Duodenal mucosa (tissue), 2 donors: Measurements from ENCODE around the gene PRSS33.

Experiments
- H3K27ac ChIP-seq: one replicate; pipeline ENCODE4 v1.7.0; 2013; ENCODE audit warnings: low read depth, low read length
- H3K27me3 ChIP-seq, 2 donors: one replicate each; pipeline ENCODE4 v1.7.0; 2013; ENCODE audit warnings: low read length in 2 of 2, control low read depth in 1 of 2; ENCODE audit not compliant: insufficient read depth in 2 of 2, control insufficient read depth in 1 of 2
- H3K36me3 ChIP-seq, 2 donors: one replicate each; pipeline ENCODE4 v1.7.0; 2013; ENCODE audit warnings: low read length in 2 of 2, control low read depth in 1 of 2; ENCODE audit not compliant: insufficient read depth in 2 of 2, control insufficient read depth in 1 of 2
- H3K4me1 ChIP-seq, 2 donors: one replicate each; pipeline ENCODE4 v1.7.0; 2013; ENCODE audit warnings: low read length in 2 of 2, control low read depth in 1 of 2; ENCODE audit not compliant: insufficient read depth in 2 of 2, control insufficient read depth in 1 of 2
- H3K4me3 ChIP-seq, 2 donors: one replicate each; pipeline ENCODE4 v1.7.0; 2013; ENCODE audit warnings: low read length in 2 of 2, low read depth in 1 of 2
- H3K9ac ChIP-seq, 2 donors: one replicate each; pipeline ENCODE4 v1.7.0; 2013; ENCODE audit warnings: low read length in 2 of 2, low read depth in 1 of 2
- H3K9me3 ChIP-seq, 2 donors: one replicate each; pipeline ENCODE4 v1.7.0; 2013; ENCODE audit warnings: low read length in 2 of 2, control low read depth in 1 of 2; ENCODE audit not compliant: control insufficient read depth in 1 of 2

PRSS33 gene

DNA sequence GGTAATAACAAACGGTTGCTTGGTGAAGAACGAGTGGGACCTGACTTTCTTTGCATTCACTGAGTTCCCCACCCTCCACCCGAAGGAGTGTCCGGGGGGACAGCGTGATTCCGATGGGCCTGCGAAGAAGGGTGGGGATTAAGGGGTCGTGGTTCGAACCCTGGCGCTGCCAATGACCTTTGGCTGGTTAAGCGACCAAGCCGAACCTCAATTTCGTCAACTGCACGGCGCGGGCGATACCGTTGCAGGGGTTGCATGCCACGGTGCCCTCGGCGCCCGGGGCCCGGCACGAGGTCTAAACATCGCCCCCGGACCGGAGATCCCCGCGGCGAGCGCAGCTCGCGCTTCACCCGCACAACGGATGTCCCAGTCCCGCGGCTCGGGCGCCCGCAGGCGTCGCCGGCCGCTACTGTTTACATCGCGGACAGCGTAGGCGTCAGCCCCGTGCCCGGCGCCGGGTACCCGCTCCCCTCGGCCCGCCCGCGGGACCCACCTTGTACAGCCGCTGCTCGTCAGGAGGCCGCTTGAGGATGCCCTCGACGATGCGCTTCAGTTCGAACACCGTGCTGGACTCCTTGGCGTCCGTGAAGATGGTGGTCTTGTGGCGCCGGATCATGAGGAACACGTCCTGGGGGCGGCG, 10.7 kb downstream of the PRSS33 start:
- no peak overlapping the region for H3K27ac ChIP-seq
- peak overlapping the region; percentile 58 to 84 for H3K9ac ChIP-seq
- H3K4me1 ChIP-seq = peaks cover 18 to 19% of the 10 kb centered on the region in 2 donors
- peak overlapping the region; percentile 74 to 75 for H3K4me3 ChIP-seq
- H3K27me3 ChIP-seq = no peaks in the 10 kb centered on the region
- peaks cover 21 to 32% of the 10 kb centered on the region in 2 donors for H3K36me3 ChIP-seq
- no peaks in the 10 kb centered on the region for H3K9me3 ChIP-seq

DNA sequence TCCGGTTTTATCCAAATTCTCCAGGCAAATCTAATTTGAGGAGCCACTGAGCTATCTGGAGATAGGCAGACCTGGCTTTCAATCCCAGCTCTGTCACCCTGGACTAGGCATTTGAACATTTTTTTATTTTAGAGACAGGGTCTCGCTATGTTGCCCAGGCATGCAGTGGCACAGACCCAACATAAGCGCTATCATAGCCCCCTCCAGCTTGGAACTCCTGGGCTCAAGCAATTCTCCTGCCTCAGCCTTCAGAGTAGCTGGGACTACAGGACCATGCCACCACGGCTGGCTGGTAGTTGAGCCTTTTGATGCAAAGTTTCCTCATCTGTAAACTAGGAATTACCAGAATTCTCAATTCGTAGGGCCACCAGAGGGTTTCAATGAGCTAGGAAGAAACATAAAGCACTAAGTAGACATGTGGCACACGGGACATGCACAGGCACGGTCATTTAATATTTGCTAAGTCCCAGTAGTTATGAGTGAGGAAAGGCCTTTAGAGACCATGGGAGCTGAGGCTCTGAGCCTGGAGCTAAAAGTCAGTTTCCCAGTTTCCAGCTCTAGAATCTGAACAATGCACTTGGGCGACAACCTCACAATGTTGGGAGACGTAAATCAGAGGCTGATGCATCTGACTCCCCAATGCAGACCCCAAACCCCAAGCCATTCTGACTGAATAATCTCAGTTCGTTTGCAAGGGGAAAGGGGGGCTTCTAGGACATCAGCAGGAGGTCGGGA, 11.4 kb downstream of the PRSS33 start:
- Histone ChIP-seq H3K27ac (no peak overlapping the region), H3K36me3 (peaks cover 26 to 39% of the 10 kb centered on the region in 2 donors), H3K4me1 (peaks cover 18 to 19% of the 10 kb centered on the region in 2 donors), H3K9ac (peak overlapping the region; percentile 58 to 84), H3K4me3 (peak overlapping the region; percentile 74 to 75), H3K9me3 (no peaks in the 10 kb centered on the region), H3K27me3 (no peaks in the 10 kb centered on the region)

DNA sequence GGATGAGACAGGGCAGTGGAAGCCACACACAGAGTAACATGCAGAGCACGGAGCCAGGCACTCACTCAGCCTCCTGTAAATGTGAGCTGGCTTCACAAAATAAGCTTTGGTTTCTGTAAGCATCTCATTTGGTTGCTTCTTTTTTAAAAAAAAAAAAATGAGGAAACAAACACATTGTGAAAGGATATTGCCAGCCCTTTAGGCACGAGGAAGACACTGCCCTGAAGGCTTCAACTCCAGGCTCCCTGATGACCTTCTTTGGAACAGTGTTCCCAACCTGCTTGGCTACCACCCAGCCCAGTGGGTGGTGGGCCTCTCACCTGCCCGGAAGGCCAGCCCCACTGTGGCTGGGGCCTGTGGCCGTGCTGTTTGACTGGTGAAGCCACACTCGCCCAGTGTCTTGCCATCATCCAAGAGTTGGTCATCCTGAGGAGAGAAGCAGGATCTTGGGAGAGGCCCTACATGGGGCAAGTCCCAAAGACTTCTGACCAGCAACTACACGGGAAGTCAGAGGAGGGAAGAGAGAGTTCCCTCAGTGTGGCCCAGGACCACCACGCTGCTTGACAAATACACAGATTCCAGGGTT, 12.1 kb downstream of the PRSS33 start:
- Histone ChIP-seq H3K4me3 (no peak overlapping the region), H3K9ac (no peak overlapping the region), H3K27ac (no peak overlapping the region), H3K9me3 (no peaks in the 10 kb centered on the region), H3K27me3 (no peaks in the 10 kb centered on the region), H3K4me1 (peaks cover 18 to 22% of the 10 kb centered on the region in 2 donors), H3K36me3 (peaks cover 34 to 46% of the 10 kb centered on the region in 2 donors)

DNA sequence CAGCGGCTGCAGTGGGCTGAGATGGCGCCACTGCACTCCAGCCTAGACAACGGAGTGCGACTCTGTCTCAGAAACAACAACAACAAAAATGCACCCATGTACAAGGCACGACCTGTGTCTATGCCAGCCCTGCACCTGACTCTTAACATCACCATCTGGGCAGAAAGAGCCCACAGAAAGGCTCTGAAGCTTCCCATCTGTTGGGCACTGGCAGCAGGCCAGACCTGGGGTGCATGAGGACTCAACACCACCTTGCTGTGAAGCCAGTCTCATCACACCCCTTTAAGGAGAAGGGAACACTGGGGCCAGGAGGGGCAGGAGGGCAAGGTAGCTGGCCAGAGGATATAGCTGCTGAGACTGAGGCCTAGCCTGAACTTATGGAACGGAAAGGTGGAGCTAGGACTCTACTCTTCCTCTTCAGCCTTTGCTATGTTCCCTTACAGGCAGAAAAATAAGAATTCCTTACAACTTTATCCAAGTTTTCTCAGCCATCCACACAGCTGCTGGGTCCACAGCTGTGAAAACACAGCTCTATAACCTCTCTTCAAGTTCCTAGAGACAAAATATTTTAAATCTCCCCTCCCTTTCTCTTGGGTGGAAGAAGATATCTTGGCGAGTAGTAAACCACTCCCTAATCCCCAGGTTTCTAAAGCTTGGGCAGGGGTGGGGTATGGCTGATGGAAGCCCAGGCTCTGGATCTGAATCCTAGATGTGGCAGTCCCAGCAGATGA, 13.0 kb downstream of the PRSS33 start:
- no peak overlapping the region for H3K27ac ChIP-seq
- peaks cover 21 to 31% of the 10 kb centered on the region in 2 donors for H3K4me1 ChIP-seq
- no peaks in the 10 kb centered on the region for H3K9me3 ChIP-seq
- no peaks in the 10 kb centered on the region for H3K27me3 ChIP-seq
- H3K4me3 ChIP-seq = no peak overlapping the region
- H3K36me3 ChIP-seq = peaks cover 42 to 55% of the 10 kb centered on the region in 2 donors
- H3K9ac ChIP-seq = no peak overlapping the region

DNA sequence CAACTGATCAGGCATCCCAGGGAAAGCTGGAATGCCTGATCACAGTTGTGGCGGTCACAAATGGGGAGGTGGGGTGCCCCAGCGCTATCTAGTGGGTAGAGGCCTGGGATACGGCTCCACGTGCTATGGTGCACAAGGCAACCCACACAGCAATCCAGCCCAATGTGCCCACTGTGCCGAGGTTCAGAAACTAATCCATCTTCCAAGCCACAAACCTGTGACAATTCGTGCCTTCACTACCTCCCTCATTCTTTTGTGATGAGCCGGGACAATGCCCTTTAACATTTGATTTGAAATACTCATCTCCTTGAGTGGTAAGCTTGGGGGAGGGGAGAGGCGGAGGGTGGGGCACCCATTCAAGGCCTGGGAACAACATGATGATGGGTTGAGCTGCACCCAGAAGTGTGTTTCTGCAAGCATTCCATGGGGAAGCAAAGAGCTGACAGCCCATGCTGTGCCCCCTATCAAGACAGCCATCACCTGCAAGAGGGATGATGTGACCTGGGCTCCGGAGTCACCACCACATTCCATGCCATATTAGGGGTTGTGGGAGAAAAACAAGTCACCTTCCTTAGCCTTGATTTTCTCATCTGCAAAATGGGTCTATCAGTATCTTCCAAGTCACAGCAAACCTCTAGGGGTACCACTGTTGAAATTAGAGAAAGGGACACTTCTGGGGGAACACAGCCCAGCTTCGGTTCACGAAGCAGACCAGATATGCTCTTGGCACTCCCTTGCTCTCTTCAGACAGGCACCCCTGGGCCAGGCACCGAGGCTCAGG, 14.0 kb downstream of the PRSS33 start:
- peaks cover 24 to 36% of the 10 kb centered on the region in 2 donors for H3K4me1 ChIP-seq
- no peak overlapping the region for H3K4me3 ChIP-seq
- H3K36me3 ChIP-seq = peaks cover 50 to 65% of the 10 kb centered on the region in 2 donors
- H3K27me3 ChIP-seq = no peaks in the 10 kb centered on the region
- no peak overlapping the region for H3K27ac ChIP-seq
- H3K9me3 ChIP-seq = no peaks in the 10 kb centered on the region
- no peak overlapping the region for H3K9ac ChIP-seq

DNA sequence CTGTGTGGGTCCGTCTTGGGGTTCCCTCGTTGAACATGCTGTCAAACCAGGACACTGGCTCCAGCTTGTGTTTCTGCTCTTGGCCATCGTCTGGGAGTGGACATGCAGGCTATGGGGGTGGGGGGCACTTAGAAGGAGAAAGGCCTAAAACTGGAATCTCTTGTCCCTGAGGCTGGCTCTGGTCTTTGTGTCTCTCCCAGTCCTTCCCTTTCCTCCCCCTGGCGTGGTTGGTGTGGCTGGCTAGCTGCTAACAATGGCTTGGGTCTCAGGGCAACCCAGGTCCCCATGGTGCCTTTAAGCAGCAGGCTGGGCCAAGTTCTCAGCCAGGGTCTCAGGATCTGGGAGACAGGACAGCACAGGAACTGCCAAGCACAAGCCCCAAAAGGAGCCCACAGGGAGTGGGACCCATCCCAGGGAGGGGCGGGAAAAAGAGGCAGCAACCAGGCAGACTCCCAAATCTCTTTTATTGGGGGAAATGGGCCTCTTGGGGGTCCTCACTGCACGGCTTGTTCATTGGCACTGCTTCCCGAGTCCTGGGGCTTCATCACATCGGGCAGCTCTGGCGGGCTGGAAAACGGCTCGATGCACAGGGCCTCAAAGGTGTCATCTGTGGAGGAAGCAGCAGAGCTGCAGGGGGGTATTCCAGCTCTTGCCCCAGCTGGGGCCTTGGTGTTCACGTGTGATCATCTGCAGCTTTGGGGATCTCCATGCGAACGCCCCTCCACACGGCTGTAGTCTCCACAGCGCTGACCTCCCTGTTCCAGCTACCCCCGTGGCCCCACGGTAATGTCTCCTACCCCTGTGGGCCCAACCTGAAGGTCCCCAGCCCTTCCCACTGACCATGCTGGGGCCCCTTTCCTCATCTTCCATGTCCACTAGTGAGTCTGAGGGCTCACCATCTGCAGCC, 15.6 kb downstream of the PRSS33 start:
- Histone ChIP-seq H3K27me3 (no peaks in the 10 kb centered on the region), H3K27ac (no peak overlapping the region), H3K9me3 (no peaks in the 10 kb centered on the region), H3K4me3 (no peak overlapping the region), H3K36me3 (peaks cover 65 to 81% of the 10 kb centered on the region in 2 donors), H3K9ac (no peak overlapping the region), H3K4me1 (peaks cover 18 to 31% of the 10 kb centered on the region in 2 donors)

DNA sequence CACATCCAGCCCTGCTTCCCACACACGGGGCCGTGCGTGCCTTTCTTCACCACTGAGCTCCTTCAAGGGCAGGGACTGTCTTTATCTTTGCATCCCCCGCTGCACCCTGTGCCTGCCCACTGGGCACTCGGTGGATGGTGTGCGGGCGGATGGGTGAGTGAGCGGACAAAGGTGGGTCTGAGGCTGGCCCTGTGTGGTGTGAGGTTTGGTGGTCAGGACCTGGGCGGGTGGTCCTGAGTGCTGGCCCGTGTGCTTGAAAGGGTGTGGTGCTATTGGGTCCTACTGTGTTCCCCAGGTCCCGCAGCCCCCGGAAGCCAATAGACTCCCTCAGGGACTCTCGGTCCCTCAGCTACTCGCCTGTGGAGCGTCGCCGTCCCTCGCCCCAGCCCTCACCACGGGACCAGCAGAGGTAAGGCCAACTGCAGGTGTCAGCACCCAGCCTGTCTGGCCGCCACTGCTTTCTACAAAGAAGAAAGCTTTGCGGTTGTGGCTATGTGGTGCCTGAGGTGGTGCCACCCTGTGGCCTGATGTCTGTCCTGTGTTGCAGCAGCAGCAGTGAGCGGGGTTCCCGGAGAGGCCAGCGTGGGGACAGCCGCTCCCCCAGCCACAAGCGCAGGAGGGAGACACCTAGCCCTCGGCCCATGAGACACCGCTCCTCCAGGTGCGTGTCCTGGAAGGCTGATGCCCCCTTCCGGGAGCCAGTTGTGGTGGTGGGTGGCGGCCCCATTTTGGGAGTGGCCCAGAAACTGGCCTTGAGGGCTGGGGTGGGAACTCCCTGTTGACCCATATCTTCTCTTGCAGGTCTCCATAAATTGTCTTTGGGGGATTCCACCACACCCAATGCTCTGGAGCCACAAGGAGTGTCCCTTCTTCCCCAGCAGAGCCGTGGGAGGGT, 17.1 kb downstream of the PRSS33 start:
- Histone ChIP-seq H3K9me3 (no peaks in the 10 kb centered on the region), H3K27me3 (no peaks in the 10 kb centered on the region), H3K9ac (no peak overlapping the region), H3K4me1 (peaks cover 8 to 20% of the 10 kb centered on the region in 2 donors), H3K27ac (no peak overlapping the region), H3K36me3 (peaks cover 78 to 96% of the 10 kb centered on the region in 2 donors), H3K4me3 (no peak overlapping the region)

DNA sequence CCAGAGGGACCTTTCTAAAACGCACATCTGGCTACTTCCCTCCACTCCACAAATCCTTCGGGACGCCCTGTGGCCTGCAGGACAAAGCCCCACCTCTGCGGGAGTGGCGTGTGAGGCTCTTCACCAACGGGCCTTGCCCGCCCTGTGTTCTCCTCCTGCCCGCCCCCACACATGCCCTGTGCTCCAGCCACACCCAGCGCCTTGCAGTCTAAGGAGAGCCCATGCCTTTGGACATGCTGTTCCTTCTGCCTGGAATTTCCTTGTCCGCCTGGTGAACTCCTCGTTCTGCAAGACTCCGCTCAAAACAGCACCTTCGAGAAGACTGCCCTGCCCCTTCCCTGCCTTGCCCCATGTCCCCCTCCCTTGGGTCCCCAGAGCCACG, 17.7 kb downstream of the PRSS33 start:
- Histone ChIP-seq H3K27me3 (no peaks in the 10 kb centered on the region), H3K4me1 (peaks cover 8 to 20% of the 10 kb centered on the region in 2 donors), H3K9me3 (no peaks in the 10 kb centered on the region), H3K36me3 (peaks cover 82 to 98% of the 10 kb centered on the region in 2 donors), H3K27ac (no peak overlapping the region), H3K9ac (no peak overlapping the region), H3K4me3 (no peak overlapping the region)
